Fibroblast of lung (primary cell): ENCODE results near the gene KIZ. TPM values are rescaled to one million over a fixed set of nuclear protein-coding genes. Genes with fewer than 3 reads are reported as not detected.

Source experiments
- DNase-seq, 2 donors: peaks; one replicate each; pipeline versions ENCODE4 v3.0.0 to v3.0.0-alpha.2; 2010; ENCODE audit warnings: low read depth in 2 of 2
- H2AFZ ChIP-seq: 2 replicates; pipeline ENCODE4 v1.5.1; 2012; ENCODE audit warnings: low read length, control low read depth, inconsistent platforms
- H3K27ac ChIP-seq: 2 replicates; pipeline ENCODE4 v1.5.1; 2011; ENCODE audit warnings: low read length, control low read depth; ENCODE audit not compliant: insufficient read depth
- H3K27me3 ChIP-seq: 2 replicates; pipeline ENCODE4 v1.5.1; 2011; ENCODE audit warnings: mild to moderate bottlenecking, low read length; ENCODE audit not compliant: control insufficient read depth, insufficient read depth
- H3K36me3 ChIP-seq: 2 replicates; pipeline ENCODE4 v1.5.1; 2011; ENCODE audit warnings: low read length; ENCODE audit not compliant: control insufficient read depth, insufficient read depth
- H3K4me1 ChIP-seq: 2 replicates; pipeline ENCODE4 v1.5.1; 2011; ENCODE audit warnings: low read length; ENCODE audit not compliant: control insufficient read depth, insufficient read depth; ENCODE audit errors: extremely low read depth
- H3K4me2 ChIP-seq: 2 replicates; pipeline ENCODE4 v1.5.1; 2011; ENCODE audit warnings: low read length, control low read depth; ENCODE audit not compliant: insufficient read depth; ENCODE audit errors: extremely low read depth
- H3K4me3 ChIP-seq, 4 experiments: fragments of 200-600 bp in 1 of 4; sonication (generic) in 1 of 4; replicated peaks in 1 of 4; 2 replicates each; pipeline ENCODE4 v1.5.1; 2011 to 2016; ENCODE audit warnings: low read length in 4 of 4, low read depth in 3 of 4, mild to moderate bottlenecking in 3 of 4, control low read depth in 2 of 4, inconsistent platforms in 1 of 4, mixed read lengths in 1 of 4; ENCODE audit not compliant: insufficient read depth in 1 of 4; ENCODE audit errors: control extremely low read depth in 1 of 4
- H3K79me2 ChIP-seq: 2 replicates; pipeline ENCODE4 v1.5.1; 2012; ENCODE audit warnings: mild to moderate bottlenecking, low read length, inconsistent platforms; ENCODE audit not compliant: control insufficient read depth, insufficient read depth
- H3K9ac ChIP-seq: 2 replicates; pipeline ENCODE4 v1.5.1; 2011; ENCODE audit warnings: mild to moderate bottlenecking, low read length, control low read depth; ENCODE audit not compliant: insufficient read depth
- H3K9me3 ChIP-seq: 2 replicates; pipeline ENCODE4 v1.5.1; 2012; ENCODE audit warnings: low read depth, low read length; ENCODE audit not compliant: control insufficient read depth, insufficient read depth
- H4K20me1 ChIP-seq: 2 replicates; pipeline ENCODE4 v1.5.1; 2011; ENCODE audit warnings: low read length; ENCODE audit not compliant: control insufficient read depth, insufficient read depth; ENCODE audit errors: extremely low read depth
- CTCF ChIP-seq, 2 donors: IDR thresholded peaks in 1 of 2; conservative IDR thresholded peaks in 1 of 2; 1 replicate in 1 of 2; 2 replicates in 1 of 2; pipeline ENCODE4 v1.5.1; 2011 to 2012; ENCODE audit warnings: low read length in 2 of 2, control low read depth in 1 of 2, inconsistent platforms in 1 of 2, low read depth in 1 of 2, mild to moderate bottlenecking in 1 of 2
- EZH2 ChIP-seq: IDR thresholded peaks from 2 replicates; pipeline ENCODE4 v1.5.1; 2012; ENCODE audit warnings: low read length, control low read depth, mild to moderate bottlenecking; ENCODE audit errors: missing control alignments
- polyA plus RNA-seq, 2 donors: library from polyadenylated mRNA; depleted of rRNA in 1 of 2; stranded (reverse) in 1 of 2; unstranded in 1 of 2; fragments of >200 nt; gene quantifications; 2 replicates each; pipeline ENCODE4 v1.2.1, GENCODE V29; 2011 to 2012; ENCODE audit warnings: missing spikeins in 1 of 2
- total RNA-seq: library from RNA; depleted of rRNA; stranded (reverse); fragments of >200 nt; gene quantifications from 2 replicates; pipeline ENCODE4 v1.2.1, GENCODE V29; 2014

Gene KIZ
- total and polyA plus RNA-seq, 2 donors (not counting 1 experiment from before 2014, with no cell fraction given), result 11.5 to 23.5 TPM

GRCh38 chr20:21237956-21238799 lies 112.3 kb downstream of the KIZ start:
- TF ChIP-seq EZH2 (no peak), CTCF (conservative IDR thresholded peaks at IDR 0.05 in 1 of 2, IDR thresholded peaks at IDR 0.05 in 1 of 2; ENCODE audit: low read depth in 1 of 2, low read length in 2 of 2) (no peak)
- Histone ChIP-seq H3K36me3 (no peaks in the 10 kb centered on the region), H3K4me3 (no peak overlapping the region), H3K4me2 (no peak overlapping the region), H3K27me3 (no peaks in the 10 kb centered on the region), H2AFZ (no peak overlapping the region), H3K4me1 (no peaks in the 10 kb centered on the region), H3K79me2 (no peaks in the 10 kb centered on the region), H4K20me1 (no peaks in the 10 kb centered on the region), H3K9ac (no peak overlapping the region), H3K27ac (no peak overlapping the region), H3K9me3 (no peaks in the 10 kb centered on the region)
- peak in 1 of 2 donors; percentile 7 for DNase-seq

DNA sequence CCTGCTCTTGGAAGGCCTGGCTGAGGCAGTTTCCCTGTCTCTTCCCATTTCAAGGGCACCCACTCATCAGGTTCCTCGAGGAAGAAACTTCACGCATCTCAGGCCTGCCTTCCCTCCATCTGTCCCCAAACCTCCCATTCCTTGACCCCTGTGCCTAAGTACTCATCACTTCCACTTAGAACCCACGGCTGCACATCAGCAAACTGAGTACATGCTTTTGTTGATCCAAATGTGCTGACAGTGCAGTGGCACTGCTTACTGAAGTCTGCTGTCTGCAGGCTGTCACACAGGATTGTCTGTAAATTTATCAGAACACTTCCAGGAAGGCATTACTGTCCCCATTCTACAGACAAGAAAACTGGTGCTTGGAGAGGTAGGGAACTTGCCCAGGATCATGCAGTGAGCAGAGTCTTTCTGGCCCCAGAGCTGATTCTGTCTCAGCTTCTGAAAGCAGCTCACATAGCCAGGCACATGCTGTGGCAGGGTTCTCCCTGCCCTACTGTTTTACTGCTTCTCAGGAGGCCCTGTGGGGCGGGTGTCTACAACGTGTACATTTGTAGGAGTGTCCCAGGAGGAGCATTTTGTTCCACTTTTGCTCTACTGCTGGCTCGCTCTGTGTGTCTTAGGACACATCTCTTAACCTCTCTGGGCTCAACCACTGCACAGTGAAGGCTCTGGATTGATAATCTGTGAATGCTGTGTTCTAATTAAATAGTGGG lies 113.1 kb downstream of the KIZ start:
- Histone ChIP-seq H3K27me3 (no peaks in the 10 kb centered on the region), H4K20me1 (no peaks in the 10 kb centered on the region), H3K27ac (no peak overlapping the region), H3K79me2 (no peaks in the 10 kb centered on the region), H3K36me3 (no peaks in the 10 kb centered on the region), H3K4me3 (no peak overlapping the region), H3K9me3 (no peaks in the 10 kb centered on the region), H3K4me2 (no peak overlapping the region), H3K9ac (no peak overlapping the region), H2AFZ (no peak overlapping the region), H3K4me1 (no peaks in the 10 kb centered on the region)
- no peak for DNase-seq
- no peak for TF ChIP-seq CTCF (conservative IDR thresholded peaks at IDR 0.05 in 1 of 2, IDR thresholded peaks at IDR 0.05 in 1 of 2; ENCODE audit: low read depth in 1 of 2, low read length in 2 of 2)
- no peak for TF ChIP-seq EZH2

DNA sequence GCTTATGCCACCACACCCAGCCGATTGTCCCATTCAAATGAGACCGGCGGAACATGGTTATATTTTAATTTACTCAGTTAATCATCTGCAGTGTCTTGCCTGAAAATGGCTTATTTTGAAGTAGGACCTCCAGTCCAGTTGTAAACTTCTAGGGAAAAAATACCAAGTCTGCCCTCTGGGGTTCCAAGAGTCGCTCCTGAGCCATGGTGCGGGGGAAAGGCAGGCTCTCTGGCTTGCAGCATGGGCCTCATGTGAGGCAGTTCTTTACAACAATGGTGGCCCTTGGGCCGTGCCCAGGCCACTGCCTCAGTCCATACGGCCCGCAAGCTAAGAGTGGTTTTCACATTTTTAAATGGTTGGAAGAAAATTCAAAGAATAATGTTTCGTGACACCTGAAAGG lies 114.5 kb downstream of the KIZ start:
- H2AFZ ChIP-seq, result no peak overlapping the region
- no peaks in the 10 kb centered on the region for H3K36me3 ChIP-seq
- no peaks in the 10 kb centered on the region for H3K79me2 ChIP-seq
- H3K9ac ChIP-seq, result no peak overlapping the region
- H3K4me1 ChIP-seq, result no peaks in the 10 kb centered on the region
- TF ChIP-seq CTCF (conservative IDR thresholded peaks at IDR 0.05 in 1 of 2, IDR thresholded peaks at IDR 0.05 in 1 of 2; ENCODE audit: low read depth in 1 of 2, low read length in 2 of 2) (no peak), EZH2 (no peak)
- H3K4me3 ChIP-seq, result no peak overlapping the region
- H3K4me2 ChIP-seq, result no peak overlapping the region
- H4K20me1 ChIP-seq, result no peaks in the 10 kb centered on the region
- no peak overlapping the region for H3K27ac ChIP-seq
- no peak for DNase-seq
- H3K9me3 ChIP-seq, result no peaks in the 10 kb centered on the region
- H3K27me3 ChIP-seq, result no peaks in the 10 kb centered on the region
